ENCODE data around the gene GNG5. TPM values are rescaled to one million over a fixed set of nuclear protein-coding genes. Genes with fewer than 3 reads are reported as not detected.
"Not testable (repeated sequence)": the region's sequence is repeated elsewhere in the genome, so short reads cannot be mapped to it uniquely, and the experiment has no call there.

Gene GNG5
- total RNA-seq, 1 experiment from 2014 or later = 49.9 TPM

GRCh38 chr1:84462118-84462517 is 44.3 kb downstream of the GNG5 start:
- Histone ChIP-seq H4K20me1 (ENCODE audit: low read length) (no peaks in the 10 kb centered on the region), H3K4me3 (ENCODE audit: low read length) (no peak overlapping the region), H3K4me2 (ENCODE audit: low read length) (no peak overlapping the region), H3K9me3 (ENCODE audit: low read length) (no peaks in the 10 kb centered on the region), H3K27ac (ENCODE audit: low read length) (no peak overlapping the region), H3K9ac (ENCODE audit: low read length) (no peak overlapping the region), H3K27me3 (ENCODE audit: low read length) (no peaks in the 10 kb centered on the region), H3K4me1 (ENCODE audit: insufficient read depth, low read length) (no peaks in the 10 kb centered on the region), H3K36me3 (ENCODE audit: low read depth, low read length) (no peaks in the 10 kb centered on the region), H3K9me2 (replicated peaks; ENCODE audit: low read length) (no peaks in the 10 kb centered on the region), H3F3A (ENCODE audit: low read length, unreplicated experiment) (no peaks in the 10 kb centered on the region), H3K79me2 (ENCODE audit: low read length) (no peaks in the 10 kb centered on the region), H2AFZ (ENCODE audit: low read length) (no peak overlapping the region)
- ATAC-seq = no peak
- CTCF ChIA-PET = no interaction called here
- intact Hi-C loops (cut with micrococcal nuclease) = no loop called here
- POLR2A ChIA-PET (ENCODE audit: unreplicated experiment) = no interaction called here
- no peak for DNase-seq
- BruUV-seq (replicated peaks) = no TSS peak
- TF ChIP-seq EZH2 (IDR thresholded peaks at IDR 0.05; ENCODE audit: low read length, unreplicated experiment) = no peak
- no peak for TF ChIP-seq CTCF (conservative IDR thresholded peaks at IDR 0.05; ENCODE audit: low read depth, low read length)
- no peak for TF ChIP-seq EZH2phosphoT487 (IDR thresholded peaks at IDR 0.05; ENCODE audit: borderline replicate concordance, low read length)

- Histone ChIP-seq H2AFZ (ENCODE audit: low read length) (no peak overlapping the region), H3K79me2 (ENCODE audit: low read length) (no peaks in the 10 kb centered on the region), H3K36me3 (ENCODE audit: low read depth, low read length) (no peaks in the 10 kb centered on the region), H4K20me1 (ENCODE audit: low read length) (no peaks in the 10 kb centered on the region), H3K9me3 (ENCODE audit: low read length) (no peaks in the 10 kb centered on the region), H3K27me3 (ENCODE audit: low read length) (no peaks in the 10 kb centered on the region), H3K9me2 (replicated peaks; ENCODE audit: low read length) (no peaks in the 10 kb centered on the region), H3K9ac (ENCODE audit: low read length) (no peak overlapping the region), H3F3A (ENCODE audit: low read length, unreplicated experiment) (no peaks in the 10 kb centered on the region), H3K4me2 (ENCODE audit: low read length) (no peak overlapping the region), H3K27ac (ENCODE audit: low read length) (no peak overlapping the region), H3K4me1 (ENCODE audit: insufficient read depth, low read length) (no peaks in the 10 kb centered on the region), H3K4me3 (ENCODE audit: low read length) (no peak overlapping the region)
- CTCF ChIA-PET = interaction anchor here (0.5 kb wide), 1 partner anchor 45 kb away, joined by 3 read pairs; no protein-coding TSS in a partner anchor
- no TSS peak for BruUV-seq (replicated peaks)
- no peak for ATAC-seq
- no peak for DNase-seq
- TF ChIP-seq CTCF (conservative IDR thresholded peaks at IDR 0.05; ENCODE audit: low read depth, low read length) = no peak
- POLR2A ChIA-PET (ENCODE audit: unreplicated experiment) = no interaction called here
- intact Hi-C loops (cut with micrococcal nuclease) = no loop called here
Measured at GRCh38 chr1:84452436-84452835, 53.9 kb downstream of the GNG5 start.

- ChIA-PET POLR2A (ENCODE audit: unreplicated experiment) (no interaction called here), CTCF (no interaction called here)
- no TSS peak for BruUV-seq (replicated peaks)
- TF ChIP-seq EZH2phosphoT487 (IDR thresholded peaks at IDR 0.05; ENCODE audit: borderline replicate concordance, low read length) = no peak
- TF ChIP-seq EZH2 (IDR thresholded peaks at IDR 0.05; ENCODE audit: low read length, unreplicated experiment) = no peak
- no peak for TF ChIP-seq CTCF (conservative IDR thresholded peaks at IDR 0.05; ENCODE audit: low read depth, low read length)
- H3K79me2 ChIP-seq (ENCODE audit: low read length) = no peaks in the 10 kb centered on the region
- H3K27ac ChIP-seq (ENCODE audit: low read length) = no peak overlapping the region
- DNase-seq (peak; percentile 18), ATAC-seq (0 out of 2 replicates have a peak, but pooled peaks have one; percentile 15)
- H3K4me1 ChIP-seq (ENCODE audit: insufficient read depth, low read length) = no peaks in the 10 kb centered on the region
- no peak overlapping the region for H2AFZ ChIP-seq (ENCODE audit: low read length)
- intact Hi-C loops (cut with micrococcal nuclease) = no loop called here
- H3F3A ChIP-seq (ENCODE audit: low read length, unreplicated experiment) = no peaks in the 10 kb centered on the region
- no peak overlapping the region for H3K4me2 ChIP-seq (ENCODE audit: low read length)
- no peaks in the 10 kb centered on the region for H4K20me1 ChIP-seq (ENCODE audit: low read length)
- H3K9me3 ChIP-seq (ENCODE audit: low read length) = no peaks in the 10 kb centered on the region
- no peak overlapping the region for H3K9ac ChIP-seq (ENCODE audit: low read length)
- H3K4me3 ChIP-seq (ENCODE audit: low read length) = no peak overlapping the region
- H3K36me3 ChIP-seq (ENCODE audit: low read depth, low read length) = no peaks in the 10 kb centered on the region
- no peaks in the 10 kb centered on the region for H3K9me2 ChIP-seq (replicated peaks; ENCODE audit: low read length)
- H3K27me3 ChIP-seq (ENCODE audit: low read length) = no peaks in the 10 kb centered on the region
Measured at GRCh38 chr1:84450910-84451309, 55.5 kb downstream of the GNG5 start.

- H3K4me2 ChIP-seq (ENCODE audit: low read length); ATAC-seq; intact Hi-C loops (cut with micrococcal nuclease); H3K9me2 ChIP-seq (replicated peaks; ENCODE audit: low read length); H4K20me1 ChIP-seq (ENCODE audit: low read length); H3K4me3 ChIP-seq (ENCODE audit: low read length); H3K27ac ChIP-seq (ENCODE audit: low read length); H3K9me3 ChIP-seq (ENCODE audit: low read length); H3F3A ChIP-seq (ENCODE audit: low read length, unreplicated experiment); H3K79me2 ChIP-seq (ENCODE audit: low read length); POLR2A ChIA-PET (ENCODE audit: unreplicated experiment); DNase-seq; H3K9ac ChIP-seq (ENCODE audit: low read length); H3K36me3 ChIP-seq (ENCODE audit: low read depth, low read length); BruUV-seq (replicated peaks); H3K4me1 ChIP-seq (ENCODE audit: insufficient read depth, low read length); CTCF ChIA-PET; H2AFZ ChIP-seq (ENCODE audit: low read length); H3K27me3 ChIP-seq (ENCODE audit: low read length): not testable (repeated sequence)
Measured at GRCh38 chr1:84448704-84449103, 57.7 kb downstream of the GNG5 start.
